Measurements from ENCODE around the gene ZNF862.

ZNF862 gene

GRCh38 chr7:149849174-149849573 is 11.0 kb downstream of the ZNF862 start:
- DNase-seq, result no peak

DNA sequence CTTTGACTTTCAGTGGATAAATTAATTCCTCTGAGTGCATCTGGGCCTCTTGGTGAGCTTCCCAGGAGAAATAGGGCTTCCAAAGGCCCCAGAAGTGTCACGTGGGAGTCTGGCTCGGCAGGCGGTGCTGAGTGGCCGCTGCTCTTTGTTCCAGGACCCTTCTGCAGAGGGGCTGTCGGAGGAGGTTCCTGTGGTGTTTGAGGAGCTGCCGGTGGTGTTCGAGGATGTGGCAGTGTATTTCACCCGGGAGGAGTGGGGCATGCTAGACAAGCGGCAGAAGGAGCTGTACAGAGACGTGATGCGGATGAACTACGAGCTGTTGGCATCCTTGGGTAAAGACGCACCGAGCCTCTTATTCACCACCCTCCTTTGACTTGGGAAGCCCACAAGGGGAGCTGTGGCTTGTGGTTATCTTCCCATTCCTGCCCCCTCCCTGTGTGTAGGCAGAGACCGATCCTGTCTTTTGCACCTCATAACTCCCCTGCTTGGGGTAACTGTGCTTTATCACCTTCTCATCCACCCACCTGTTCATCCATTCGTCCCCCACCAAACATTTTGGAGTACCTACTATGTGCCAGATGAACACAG is 11.9 kb downstream of the ZNF862 start:
- DNase-seq, result no peak

- DNase-seq, result no peak
These were observed 12.5 kb downstream of the ZNF862 start for GRCh38 chr7:149850716-149851115.

- DNase-seq, result no peak
These were observed 13.3 kb downstream of the ZNF862 start for GRCh38 chr7:149851449-149851848.

- DNase-seq, result no peak
These were observed 15.0 kb downstream of the ZNF862 start for GRCh38 chr7:149853157-149853556.

DNA sequence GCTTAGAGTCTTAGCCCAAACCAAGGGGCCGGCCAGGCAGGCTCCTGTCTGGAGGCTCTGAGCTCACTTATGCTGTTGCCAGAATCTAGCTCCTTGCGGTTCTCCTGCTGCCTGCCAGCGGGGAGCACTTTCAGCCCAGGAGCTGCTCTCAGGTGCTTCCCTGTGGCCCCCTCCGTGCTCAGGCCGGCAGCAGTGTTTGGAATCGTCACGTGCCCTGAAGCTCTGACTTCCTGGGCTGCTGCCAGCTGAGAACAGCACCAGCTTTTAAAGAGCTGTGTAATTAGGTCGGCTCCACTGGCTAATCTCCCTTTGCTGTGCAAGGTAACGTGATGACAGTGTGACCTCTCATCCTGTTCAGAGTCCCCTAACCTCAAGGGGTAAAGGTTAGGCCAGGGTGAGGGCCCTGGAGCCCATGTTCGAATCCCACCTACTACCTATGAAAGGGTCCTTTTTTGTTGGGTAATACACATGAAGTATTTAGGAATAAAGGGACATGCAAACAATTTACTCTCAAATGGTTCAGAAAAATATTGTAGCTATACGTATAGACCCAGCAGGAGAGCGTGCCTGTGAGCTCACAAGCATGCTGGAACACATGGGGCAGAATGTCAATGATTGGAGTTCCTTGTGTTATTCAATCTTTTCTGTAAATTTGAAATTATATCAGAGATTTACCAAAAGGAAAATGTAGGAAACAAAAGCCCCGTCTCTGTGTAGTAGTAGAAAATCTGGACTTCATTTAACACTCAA is 16.6 kb downstream of the ZNF862 start:
- DNase-seq, result peak; percentile 74

GRCh38 chr7:149855361-149856305 is 17.5 kb downstream of the ZNF862 start:
- DNase-seq, result no peak

GRCh38 chr7:149856583-149856982 is 18.4 kb downstream of the ZNF862 start:
- no peak for DNase-seq

DNA sequence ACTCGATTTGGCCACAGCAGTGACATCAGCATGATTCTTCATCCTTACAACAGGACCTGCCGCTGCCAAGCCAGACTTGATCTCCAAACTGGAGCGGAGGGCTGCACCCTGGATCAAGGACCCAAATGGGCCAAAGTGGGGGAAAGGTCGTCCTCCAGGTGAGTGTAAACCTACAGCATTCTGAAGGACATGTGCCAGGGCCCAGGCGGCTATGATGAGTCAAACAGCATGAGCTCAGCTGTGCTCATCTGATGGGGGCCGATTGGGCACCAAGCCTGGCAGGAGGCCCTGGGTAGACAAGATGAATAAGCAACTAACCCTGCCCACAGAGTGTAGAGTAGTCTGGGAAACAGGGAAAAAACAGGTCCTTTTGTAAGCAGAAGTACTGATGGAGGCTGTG is 21.2 kb downstream of the ZNF862 start:
- DNase-seq, result no peak

- DNase-seq, result no peak
These were observed 21.7 kb downstream of the ZNF862 start for GRCh38 chr7:149859876-149860275.

DNA sequence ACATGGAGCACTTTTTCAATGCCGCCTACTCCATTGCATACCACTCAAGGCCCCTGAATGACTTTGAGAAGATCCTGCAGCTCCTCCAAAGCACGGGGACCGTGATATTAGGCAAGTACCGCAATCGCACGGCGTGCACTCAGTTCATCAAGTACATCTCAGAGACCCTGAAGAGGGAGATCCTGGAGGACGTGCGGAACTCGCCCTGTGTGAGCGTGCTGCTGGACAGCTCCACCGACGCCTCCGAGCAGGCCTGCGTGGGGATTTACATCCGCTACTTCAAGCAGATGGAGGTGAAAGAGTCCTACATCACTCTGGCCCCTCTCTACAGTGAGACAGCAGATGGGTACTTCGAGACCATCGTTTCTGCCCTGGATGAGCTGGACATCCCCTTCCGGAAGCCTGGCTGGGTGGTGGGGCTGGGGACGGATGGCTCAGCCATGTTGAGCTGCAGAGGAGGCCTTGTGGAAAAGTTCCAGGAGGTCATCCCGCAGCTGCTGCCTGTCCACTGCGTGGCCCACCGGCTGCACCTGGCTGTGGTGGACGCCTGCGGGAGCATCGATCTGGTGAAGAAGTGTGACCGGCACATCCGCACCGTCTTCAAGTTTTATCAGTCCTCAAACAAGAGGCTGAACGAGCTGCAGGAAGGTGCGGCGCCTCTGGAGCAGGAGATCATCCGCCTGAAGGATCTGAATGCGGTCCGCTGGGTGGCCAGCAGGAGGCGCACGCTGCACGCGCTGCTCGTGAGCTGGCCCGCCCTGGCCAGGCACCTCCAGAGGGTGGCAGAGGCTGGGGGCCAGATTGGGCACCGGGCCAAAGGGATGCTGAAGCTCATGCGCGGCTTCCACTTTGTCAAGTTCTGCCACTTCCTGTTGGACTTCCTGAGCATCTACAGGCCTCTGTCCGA is 22.9 kb downstream of the ZNF862 start:
- DNase-seq, result no peak

DNA sequence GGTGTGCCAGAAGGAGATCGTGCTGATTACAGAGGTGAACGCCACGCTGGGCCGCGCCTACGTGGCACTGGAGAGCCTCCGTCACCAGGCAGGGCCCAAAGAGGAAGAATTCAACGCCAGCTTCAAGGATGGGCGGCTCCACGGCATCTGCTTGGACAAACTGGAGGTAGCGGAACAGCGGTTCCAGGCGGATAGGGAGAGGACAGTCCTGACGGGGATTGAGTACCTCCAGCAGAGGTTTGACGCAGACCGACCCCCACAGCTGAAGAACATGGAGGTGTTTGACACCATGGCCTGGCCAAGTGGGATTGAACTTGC is 23.5 kb downstream of the ZNF862 start:
- no peak for DNase-seq

- no peak for DNase-seq
These were observed 24.0 kb downstream of the ZNF862 start for GRCh38 chr7:149862156-149862555.

- DNase-seq, result no peak
These were observed 25.3 kb downstream of the ZNF862 start for GRCh38 chr7:149863500-149863899.

GRCh38 chr7:149864023-149864422 is 25.8 kb downstream of the ZNF862 start:
- DNase-seq, result no peak

DNA sequence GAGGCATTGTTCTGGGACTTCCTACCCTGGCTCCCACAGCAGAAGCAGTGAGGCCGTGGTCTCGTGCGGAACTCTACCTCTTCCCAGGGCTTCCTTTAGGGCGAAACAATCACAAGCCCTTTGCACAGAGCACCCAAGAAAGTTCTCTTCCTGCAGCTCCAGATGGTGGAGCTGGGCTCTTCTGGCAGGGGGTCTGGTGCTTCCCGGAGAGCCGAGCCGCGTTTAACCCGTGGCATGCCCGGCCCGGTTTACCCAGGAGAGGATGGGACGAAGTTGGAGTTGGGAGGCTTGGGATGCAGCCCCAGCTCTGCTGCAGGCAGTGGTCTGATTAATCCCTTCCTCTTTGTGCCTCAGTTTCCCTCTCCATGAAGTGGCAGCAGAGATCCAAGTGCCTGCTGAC is 26.6 kb downstream of the ZNF862 start:
- DNase-seq, result no peak

GRCh38 chr7:149865437-149865836 is 27.3 kb downstream of the ZNF862 start:
- no peak for DNase-seq

DNA sequence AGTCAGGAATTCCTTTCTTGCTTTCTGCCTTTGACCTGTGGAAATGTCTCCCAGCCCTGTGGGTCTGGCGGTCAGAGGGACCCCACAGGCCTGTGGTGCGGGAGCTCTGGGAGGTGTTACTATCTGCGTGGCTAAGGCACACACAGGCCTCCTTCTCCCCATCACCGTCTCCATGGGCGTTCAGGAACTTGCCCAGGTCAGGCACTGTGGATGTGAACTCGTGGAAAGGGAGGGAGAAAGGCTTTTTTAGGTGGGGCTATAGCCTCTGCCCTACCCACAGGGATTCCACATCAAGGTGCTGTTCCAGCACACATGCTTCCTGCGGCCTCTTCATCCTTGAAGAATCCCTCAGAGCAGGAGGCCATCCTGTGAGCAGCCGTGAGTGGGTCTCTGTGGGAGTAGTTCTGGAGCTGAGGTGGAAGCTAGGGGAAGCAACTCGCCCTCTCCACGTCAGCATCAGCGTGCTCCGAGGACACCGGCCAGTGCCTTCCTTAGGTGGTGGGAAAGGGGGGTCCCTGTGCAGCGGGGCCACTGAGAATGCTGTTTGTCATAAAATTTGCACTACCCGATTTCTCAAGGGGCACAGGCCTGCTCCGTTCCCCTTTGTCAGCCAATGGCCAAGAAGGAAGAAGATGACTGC is 28.1 kb downstream of the ZNF862 start:
- DNase-seq, result no peak

DNA sequence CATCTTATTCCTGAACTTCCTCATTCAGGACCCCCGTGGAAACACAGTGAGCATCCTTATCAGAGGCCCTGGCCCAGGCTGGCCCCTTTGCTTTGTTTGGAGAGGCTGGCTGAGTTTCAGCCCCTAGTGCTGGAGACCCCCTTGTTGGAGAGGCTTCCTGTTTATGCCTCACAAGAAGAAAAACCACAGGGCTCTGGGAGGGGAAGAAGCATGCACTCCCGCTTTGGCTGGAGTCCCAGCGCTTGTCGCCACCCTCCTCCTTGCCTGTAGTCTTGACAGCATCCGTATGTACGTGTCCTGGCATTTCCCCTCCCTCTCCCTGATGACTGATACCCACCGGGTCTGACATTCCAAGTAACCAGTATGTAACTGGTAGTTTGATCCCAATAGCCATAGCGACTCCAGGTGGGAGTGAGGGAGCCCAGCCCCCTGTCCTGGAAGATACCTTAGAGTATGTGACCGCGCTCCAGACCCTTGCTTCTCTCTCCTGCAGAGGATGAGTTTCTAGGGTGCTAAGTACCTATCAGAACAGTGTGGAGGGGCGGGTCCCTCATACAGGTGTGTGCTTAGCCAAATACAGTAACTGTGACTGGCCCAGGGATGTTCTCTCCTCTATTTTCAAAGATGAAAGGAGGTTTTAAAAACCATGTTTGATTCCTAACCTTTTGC is 28.7 kb downstream of the ZNF862 start:
- no peak for DNase-seq

- no peak for DNase-seq
These were observed 29.8 kb downstream of the ZNF862 start for GRCh38 chr7:149867762-149868622.

All from NCI-H510A (cell line).